Esophagus (tissue), 2 donors: ENCODE results near the gene GRB10. TPM values are rescaled to one million over a fixed set of nuclear protein-coding genes. Genes with fewer than 3 reads are reported as not detected.

Source experiments
- H3K27ac ChIP-seq, 2 donors: one replicate each; pipeline ENCODE4 v1.5.1; 2013; ENCODE audit warnings: low read depth in 2 of 2, mild to moderate bottlenecking in 2 of 2, inconsistent platforms in 1 of 2, low read length in 1 of 2, moderate library complexity in 1 of 2
- H3K27me3 ChIP-seq, 2 donors: one replicate each; pipeline ENCODE4 v1.6.1; 2013; ENCODE audit warnings: low read length in 2 of 2, control low read depth in 1 of 2, mild to moderate bottlenecking in 1 of 2; ENCODE audit not compliant: insufficient read depth in 2 of 2, control insufficient read depth in 1 of 2
- H3K36me3 ChIP-seq, 2 donors: one replicate each; pipeline ENCODE4 v1.6.1; 2013; ENCODE audit warnings: low read length in 1 of 2; ENCODE audit not compliant: control insufficient read depth in 2 of 2, insufficient read depth in 2 of 2
- H3K4me1 ChIP-seq, 2 donors: one replicate each; pipeline ENCODE4 v1.6.1; 2013; ENCODE audit warnings: low read length in 1 of 2; ENCODE audit not compliant: control insufficient read depth in 2 of 2, insufficient read depth in 2 of 2
- H3K4me3 ChIP-seq, 2 donors: one replicate each; pipeline ENCODE4 v1.5.1; 2013; ENCODE audit warnings: low read length in 2 of 2, mild to moderate bottlenecking in 2 of 2, low read depth in 1 of 2, moderate library complexity in 1 of 2
- H3K9me3 ChIP-seq, 2 donors: one replicate each; pipeline ENCODE4 v1.6.1; 2013; ENCODE audit warnings: mild to moderate bottlenecking in 2 of 2, low read depth in 1 of 2, low read length in 1 of 2, moderate library complexity in 1 of 2; ENCODE audit not compliant: control insufficient read depth in 2 of 2, insufficient read depth in 1 of 2
- WGBS, 2 donors: extraction: QIAGEN DNeasy Blood & Tissue Kit; methylation state at CpG; one replicate each; pipeline ENCODE4 v1.1.7; 2013; 5-methylcytosine and 5-hydroxymethylcytosine counted together
- polyA plus RNA-seq, 2 donors: library from polyadenylated mRNA; stranded (reverse); fragments of 200-250 nt; gene quantifications; one replicate each; pipeline ENCODE4 v1.2.3, GENCODE V29; 2013
- donor health status: healthy with polysubstance abuse.
- donor health status: Bipolar disorder and iron deficiency.

The GRB10 gene
- polyA plus RNA-seq, 2 donors, result 4.0 to 5.0 TPM

DNA sequence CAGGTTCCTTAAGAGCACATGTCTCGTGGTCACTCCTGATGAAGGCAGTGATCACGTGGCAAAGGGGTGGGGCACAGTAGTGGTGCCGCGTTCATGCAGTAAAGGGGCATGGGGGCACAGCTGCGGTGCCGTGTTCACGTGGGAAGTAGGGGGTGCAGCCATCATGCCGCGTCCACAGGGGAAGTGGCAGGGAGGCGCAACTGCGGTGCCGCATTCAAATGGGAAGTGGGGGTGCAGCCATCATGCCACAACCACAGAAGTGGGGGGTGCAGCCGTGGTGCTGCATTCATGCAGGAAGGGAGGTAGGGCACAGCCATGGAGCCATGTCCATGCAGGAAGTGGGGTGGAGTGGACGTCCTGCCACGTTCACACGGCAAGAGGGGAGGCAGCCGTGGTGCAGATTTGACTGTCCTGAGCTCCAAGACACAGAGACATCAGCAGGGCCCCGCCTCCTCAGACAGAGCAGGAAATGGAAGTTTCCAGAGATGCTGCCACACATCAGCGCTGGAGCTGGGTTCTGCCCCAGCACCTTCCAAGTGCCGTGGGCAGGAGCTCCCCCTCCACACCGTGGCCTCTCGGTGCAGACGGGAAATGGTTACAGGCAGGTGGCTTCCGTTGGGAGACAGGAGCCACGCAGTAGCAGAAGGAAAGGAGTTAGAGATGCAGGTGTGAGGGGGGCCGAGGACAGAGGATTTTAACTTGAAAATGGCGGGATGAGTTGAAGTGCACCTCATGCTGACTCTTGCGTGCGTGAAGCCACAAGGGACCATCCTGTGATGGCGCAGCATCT is 122.5 kb downstream of the GRB10 start:
- Histone ChIP-seq H3K9me3 (no peaks in the 10 kb centered on the region), H3K4me3 (peak overlapping the region in 1 of 2 donors; percentile 5), H3K4me1 (peaks cover 3 to 27% of the 10 kb centered on the region in 2 donors), H3K27ac (no peak overlapping the region), H3K36me3 (peaks cover 0 to 4% of the 10 kb centered on the region in 2 donors), H3K27me3 (no peaks in the 10 kb centered on the region)
- WGBS, 2 donors, result 77% methylated on average over 30 of the region's 30 CpGs

- H3K36me3 ChIP-seq, result peaks cover 0 to 4% of the 10 kb centered on the region in 2 donors
- no peaks in the 10 kb centered on the region for H3K9me3 ChIP-seq
- no peak overlapping the region for H3K4me3 ChIP-seq
- no peaks in the 10 kb centered on the region for H3K27me3 ChIP-seq
- no peak overlapping the region for H3K27ac ChIP-seq
- 91 to 94% methylated on average over 17 of the region's 17 CpGs for WGBS, 2 donors
- H3K4me1 ChIP-seq, result peaks cover 3 to 25% of the 10 kb centered on the region in 2 donors
Observed at GRCh38 chr7:50659329-50659965, 123.2 kb downstream of the GRB10 start.

DNA sequence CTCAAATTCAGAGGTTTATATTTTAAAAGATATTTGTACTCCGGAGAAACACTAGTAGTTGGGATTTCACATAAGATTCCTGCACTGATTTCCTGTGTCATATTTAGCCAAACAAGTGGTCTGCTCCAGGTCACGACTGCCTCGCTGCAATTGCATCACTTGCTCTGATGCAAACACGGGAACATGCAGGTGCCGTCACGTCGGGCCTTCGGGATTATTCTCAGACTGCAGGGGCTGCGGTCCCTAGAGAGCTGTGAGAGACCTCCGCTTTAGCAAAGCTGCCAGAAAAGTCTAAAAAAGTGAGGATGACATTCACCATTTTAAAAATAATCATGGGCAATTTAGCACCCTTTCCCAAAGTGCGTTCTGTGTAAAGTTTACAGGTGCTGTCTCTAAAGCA is 124.0 kb downstream of the GRB10 start:
- Histone ChIP-seq H3K9me3 (no peaks in the 10 kb centered on the region), H3K27me3 (no peaks in the 10 kb centered on the region), H3K4me3 (no peak overlapping the region), H3K27ac (no peak overlapping the region), H3K4me1 (peaks cover 6 to 17% of the 10 kb centered on the region in 2 donors), H3K36me3 (peaks cover 0 to 4% of the 10 kb centered on the region in 2 donors)
- WGBS, 2 donors, result 86 to 89% methylated on average over 11 of the region's 11 CpGs

DNA sequence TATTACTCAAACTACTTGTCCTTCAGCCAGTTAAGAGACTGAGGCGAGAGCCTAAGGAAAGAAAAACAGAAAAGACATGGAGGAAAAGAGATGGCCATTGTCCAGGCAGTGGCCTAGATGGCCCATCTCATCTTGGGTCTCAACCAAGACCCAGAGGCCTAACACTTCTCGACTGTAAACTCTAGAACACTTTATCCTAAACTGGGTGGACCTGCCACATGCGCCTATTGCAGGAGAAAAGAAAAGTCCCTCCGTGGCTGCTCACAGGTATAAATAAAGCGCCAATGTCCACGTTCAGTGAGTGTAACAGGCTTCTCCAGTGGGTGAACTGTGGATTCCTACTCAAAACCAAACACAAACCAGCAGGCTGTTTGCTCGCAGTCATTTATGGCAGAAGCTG is 124.8 kb downstream of the GRB10 start:
- Histone ChIP-seq H3K4me1 (peaks cover 6 to 18% of the 10 kb centered on the region in 2 donors), H3K9me3 (no peaks in the 10 kb centered on the region), H3K36me3 (peaks cover 0 to 4% of the 10 kb centered on the region in 2 donors), H3K27me3 (no peaks in the 10 kb centered on the region), H3K27ac (peak overlapping the region; percentile 47 to 62), H3K4me3 (no peak overlapping the region)
- 83 to 86% methylated on average over 7 of the region's 7 CpGs for WGBS, 2 donors

- WGBS, 2 donors, result 55 to 58% methylated on average over 9 of the region's 9 CpGs
- Histone ChIP-seq H3K36me3 (peaks cover 0 to 4% of the 10 kb centered on the region in 2 donors), H3K27ac (peak overlapping the region in 1 of 2 donors; percentile 56), H3K4me1 (peaks cover 6 to 19% of the 10 kb centered on the region in 2 donors), H3K27me3 (no peaks in the 10 kb centered on the region), H3K4me3 (no peak overlapping the region), H3K9me3 (no peaks in the 10 kb centered on the region)
Observed at GRCh38 chr7:50657341-50657873, 125.3 kb downstream of the GRB10 start.

GRCh38 chr7:50656141-50656895 is 126.4 kb downstream of the GRB10 start:
- Histone ChIP-seq H3K4me1 (peaks cover 3 to 14% of the 10 kb centered on the region in 2 donors), H3K9me3 (no peaks in the 10 kb centered on the region), H3K27ac (peak overlapping the region in 1 of 2 donors; percentile 56), H3K36me3 (peaks cover 0 to 4% of the 10 kb centered on the region in 2 donors), H3K4me3 (no peak overlapping the region), H3K27me3 (no peaks in the 10 kb centered on the region)
- 78 to 86% methylated on average over 16 of the region's 16 CpGs for WGBS, 2 donors

DNA sequence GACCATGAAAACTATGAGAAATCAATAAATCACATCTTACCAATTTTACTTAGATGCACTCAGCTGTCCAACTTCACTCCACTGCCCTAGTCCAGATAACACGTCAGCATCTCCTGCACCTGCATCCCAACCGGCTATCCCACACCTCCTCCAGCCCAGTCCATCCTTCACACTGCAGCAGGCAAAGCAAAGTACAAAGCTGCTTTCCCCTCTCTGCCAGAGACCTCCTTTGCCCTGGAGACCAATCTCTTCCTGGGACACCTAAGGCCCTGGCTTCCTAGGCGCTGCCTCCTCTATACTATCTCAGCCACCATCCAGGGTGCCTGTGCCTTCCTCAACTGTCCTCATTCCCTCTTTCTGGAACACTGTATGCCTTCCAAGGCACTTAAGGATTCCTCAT is 127.2 kb downstream of the GRB10 start:
- H3K27me3 ChIP-seq, result no peaks in the 10 kb centered on the region
- WGBS, 2 donors, result 98 to 99% methylated on average over 3 of the region's 3 CpGs
- H3K4me1 ChIP-seq, result peaks cover 3 to 9% of the 10 kb centered on the region in 2 donors
- H3K4me3 ChIP-seq, result no peak overlapping the region
- no peaks in the 10 kb centered on the region for H3K9me3 ChIP-seq
- H3K36me3 ChIP-seq, result peaks cover 0 to 4% of the 10 kb centered on the region in 2 donors
- H3K27ac ChIP-seq, result peak overlapping the region in 1 of 2 donors; percentile 14

DNA sequence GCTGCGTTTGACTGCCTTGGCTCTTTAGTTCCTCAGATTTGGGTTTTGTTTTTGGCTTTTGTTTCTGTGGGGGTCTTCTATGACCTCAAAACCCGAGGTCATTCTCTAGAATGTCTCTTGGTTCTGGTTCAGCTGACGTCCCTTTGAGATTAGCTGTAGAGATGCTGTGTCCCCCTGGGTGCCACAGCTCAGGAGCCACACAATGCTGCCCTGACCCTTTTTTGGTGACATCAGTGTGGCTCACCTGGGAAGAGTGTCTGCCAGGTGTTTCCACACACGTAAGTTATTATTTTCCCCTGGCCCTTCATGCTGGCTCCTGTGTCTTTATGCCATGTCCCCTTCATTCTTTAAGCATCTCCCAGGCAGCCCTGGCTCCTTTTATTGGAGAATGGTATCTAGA is 127.7 kb downstream of the GRB10 start:
- Histone ChIP-seq H3K4me1 (peaks cover 3 to 5% of the 10 kb centered on the region in 2 donors), H3K9me3 (no peaks in the 10 kb centered on the region), H3K4me3 (no peak overlapping the region), H3K27me3 (no peaks in the 10 kb centered on the region), H3K36me3 (peaks cover 0 to 1% of the 10 kb centered on the region in 2 donors), H3K27ac (no peak overlapping the region)
- 80 to 85% methylated on average over 4 of the region's 4 CpGs for WGBS, 2 donors

GRCh38 chr7:50653981-50654425 is 128.7 kb downstream of the GRB10 start:
- 76% methylated on average over 10 of the region's 10 CpGs for WGBS, 2 donors
- Histone ChIP-seq H3K27me3 (no peaks in the 10 kb centered on the region), H3K4me1 (peaks cover 2 to 3% of the 10 kb centered on the region in 2 donors), H3K36me3 (no peaks in the 10 kb centered on the region), H3K4me3 (no peak overlapping the region), H3K9me3 (no peaks in the 10 kb centered on the region), H3K27ac (peak overlapping the region in 1 of 2 donors; percentile 57)
